NOMO-1 treated with dmso at 0.1 percent for 144 hours (cell line): ENCODE measurements around the gene CRAT.
"Not testable (repeated sequence)": the region's sequence is repeated elsewhere in the genome, so short reads cannot be mapped to it uniquely, and the experiment has no call there.

ENCODE experiments used
- DNase-seq: peaks from one replicate; lab custom pipeline; 2025; ENCODE audit not compliant: unreplicated experiment; lab: John Stamatoyannopoulos, UW

The CRAT gene

GRCh38 chr9:129138476-129139232, 28.1 kb upstream of the CRAT start:
- DNase-seq, result no peak

GRCh38 chr9:129138144-129138462, 27.5 kb upstream of the CRAT start:
- DNase-seq, result no peak

DNA sequence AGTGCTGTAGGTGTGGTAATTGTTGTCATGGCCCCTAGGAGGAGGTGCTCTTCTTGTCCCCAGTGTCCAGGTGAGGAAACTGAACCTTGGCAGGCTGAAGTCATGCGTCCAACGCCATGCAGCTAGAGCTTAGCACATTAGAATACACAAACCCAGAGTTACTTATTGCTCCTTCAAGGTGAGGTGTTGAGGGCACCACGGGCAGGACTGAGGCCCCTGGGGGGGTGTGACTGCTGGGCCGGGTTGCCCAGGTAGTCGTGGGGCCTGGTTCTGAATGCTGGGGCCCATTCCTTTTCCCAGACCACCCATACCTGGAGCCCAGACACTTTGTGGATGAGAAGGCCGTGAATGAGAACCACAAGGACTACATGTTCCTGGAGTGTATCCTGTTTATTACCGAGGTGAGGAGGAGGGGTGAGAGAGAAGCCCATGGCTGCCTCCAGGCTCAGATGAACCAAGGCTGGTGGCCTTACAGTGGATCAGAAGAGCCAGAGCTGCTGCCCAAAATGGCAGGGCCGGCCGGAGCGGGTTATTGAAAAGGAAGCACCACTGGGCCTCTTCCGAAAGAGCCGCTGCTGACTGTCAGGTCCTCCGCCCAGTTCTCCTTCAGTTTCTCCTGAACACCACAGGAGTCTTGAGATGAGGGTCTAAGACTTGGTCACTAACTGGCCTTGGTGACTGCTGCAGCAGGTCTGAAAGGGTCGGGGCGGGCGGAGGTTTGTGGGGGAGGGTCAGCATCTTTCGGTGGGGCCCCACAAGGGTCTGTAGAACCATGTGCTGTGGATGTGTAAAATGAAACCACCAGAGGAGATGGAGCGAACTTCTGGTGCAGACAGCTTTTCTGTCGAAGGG, 26.9 kb upstream of the CRAT start:
- no peak for DNase-seq

DNA sequence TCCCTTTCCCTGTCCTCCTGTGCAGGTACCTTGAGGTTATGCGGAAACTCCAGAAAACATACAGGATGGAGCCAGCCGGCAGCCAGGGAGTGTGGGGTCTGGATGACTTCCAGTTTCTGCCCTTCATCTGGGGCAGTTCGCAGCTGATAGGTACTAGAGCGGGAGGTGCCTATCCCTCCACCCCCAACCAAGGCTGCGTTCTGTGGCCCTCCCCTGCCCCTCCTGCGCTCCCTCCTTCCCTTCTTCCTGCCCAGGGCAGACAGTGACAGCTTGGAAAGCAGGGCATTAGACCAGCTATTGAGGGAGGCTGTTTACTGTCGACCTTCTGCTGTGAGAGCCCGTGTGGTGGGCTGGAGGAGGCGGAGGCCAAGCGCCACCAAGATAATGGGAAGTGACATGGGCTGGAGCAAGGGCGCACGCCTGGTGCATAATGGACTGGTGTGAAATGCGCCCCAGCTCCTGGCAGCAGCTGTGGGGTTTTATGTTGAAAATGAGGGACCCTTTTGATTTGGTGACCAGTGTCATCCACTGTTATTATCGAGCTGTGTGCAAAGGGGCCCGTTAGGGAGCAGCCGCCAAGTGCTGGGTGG, 25.9 kb upstream of the CRAT start:
- DNase-seq, result no peak

GRCh38 chr9:129135476-129135875, 24.9 kb upstream of the CRAT start:
- no peak for DNase-seq

- DNase-seq, result no peak
Observed at GRCh38 chr9:129133082-129133481, 22.5 kb upstream of the CRAT start.

GRCh38 chr9:129131300-129132145, 20.9 kb upstream of the CRAT start:
- no peak for DNase-seq

DNA sequence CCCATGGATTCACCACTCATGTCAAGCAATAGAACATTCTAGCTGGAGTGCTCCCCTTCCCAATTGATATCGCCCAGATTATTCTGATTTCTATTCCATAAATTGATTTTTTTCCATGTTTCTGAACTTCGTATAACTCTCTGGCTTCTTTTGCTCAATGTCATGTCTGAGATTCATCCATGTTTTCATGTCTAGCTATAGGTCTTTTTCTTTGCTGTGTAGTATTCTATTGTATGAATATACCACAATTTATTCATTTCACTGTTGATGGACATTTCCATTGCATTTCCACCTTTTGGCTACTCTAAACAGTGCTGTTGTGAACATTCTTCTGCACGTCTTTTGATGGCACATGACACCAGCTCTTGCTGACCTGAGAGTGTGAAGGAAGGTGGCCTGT, 20.2 kb upstream of the CRAT start:
- DNase-seq, result no peak

DNA sequence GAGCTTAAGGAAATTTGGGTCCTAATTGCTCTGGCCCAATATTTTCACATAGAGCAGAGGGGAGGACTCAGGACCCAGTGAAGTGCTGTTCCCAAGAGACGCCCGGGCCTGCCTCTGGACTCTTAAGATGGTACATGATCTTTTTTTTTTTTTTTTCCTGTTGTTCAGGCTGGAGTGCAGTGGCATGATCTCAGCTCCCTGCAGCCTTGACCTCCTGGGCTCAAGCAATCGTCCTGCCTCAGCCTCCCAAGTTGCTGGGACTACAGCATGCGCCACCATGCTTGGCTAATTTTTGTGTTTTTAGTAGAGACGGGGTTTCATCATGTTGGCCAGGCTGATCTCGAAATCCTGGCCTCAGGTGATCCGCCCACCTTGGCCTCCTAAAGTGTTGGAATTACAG, 19.7 kb upstream of the CRAT start:
- not testable (repeated sequence) for DNase-seq

GRCh38 chr9:129128689-129129088, 18.1 kb upstream of the CRAT start:
- no peak for DNase-seq

GRCh38 chr9:129126749-129127618, 16.4 kb upstream of the CRAT start:
- DNase-seq, result no peak

- no peak for DNase-seq
Observed at GRCh38 chr9:129125478-129125877, 14.9 kb upstream of the CRAT start.

DNA sequence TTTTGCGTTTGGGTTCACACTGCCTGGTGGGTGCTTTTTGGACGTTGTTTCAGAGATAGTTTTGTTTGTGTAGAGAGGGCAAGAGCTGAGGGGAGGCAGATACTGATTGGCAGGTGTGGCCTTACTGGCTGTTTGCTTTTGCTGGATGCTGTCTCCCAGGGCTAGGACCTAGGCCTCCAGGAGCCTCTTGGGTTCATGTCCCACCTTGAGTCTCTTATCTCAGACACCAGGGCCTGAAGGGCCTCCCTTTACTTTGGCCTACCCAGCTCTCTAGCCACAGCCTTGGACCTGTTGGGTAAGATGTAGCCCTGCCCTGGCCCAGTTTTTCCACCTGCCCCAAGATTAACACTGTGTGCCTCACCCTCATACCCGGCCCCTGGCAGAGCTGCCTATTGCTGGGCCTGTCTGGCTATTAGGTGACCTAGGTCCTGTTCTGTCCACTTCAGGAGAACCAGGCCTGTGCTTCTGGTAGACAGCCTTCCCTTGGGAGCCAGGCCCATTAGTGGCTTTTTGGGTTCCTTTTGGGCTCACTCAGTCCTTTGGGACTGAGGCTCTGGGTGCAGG, 14.0 kb upstream of the CRAT start:
- no peak for DNase-seq

- DNase-seq, result not testable (repeated sequence)
Observed at GRCh38 chr9:129122976-129123375, 12.4 kb upstream of the CRAT start.

GRCh38 chr9:129122133-129122532, 11.5 kb upstream of the CRAT start:
- DNase-seq, result no peak

GRCh38 chr9:129121483-129121882, 10.9 kb upstream of the CRAT start:
- DNase-seq, result no peak

DNA sequence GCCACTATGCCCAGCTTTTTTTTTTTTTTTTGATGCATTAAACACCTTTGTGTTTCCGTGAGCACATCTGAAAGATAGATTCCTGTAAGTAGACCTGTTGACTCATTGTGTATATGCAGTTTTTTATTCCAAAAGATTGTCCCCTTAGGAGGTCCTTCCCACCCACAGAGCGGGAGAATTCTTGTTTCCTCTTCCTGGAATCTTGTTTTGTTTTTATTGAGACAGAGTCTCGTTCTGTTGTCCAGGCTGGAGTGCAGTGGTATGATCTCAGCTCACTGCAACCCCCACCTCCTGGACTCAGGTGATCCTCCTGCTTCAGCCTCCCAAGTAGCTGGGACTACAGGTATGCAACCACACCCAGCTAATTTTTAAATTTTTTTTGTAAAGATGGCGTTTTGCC, 8.2 kb upstream of the CRAT start:
- no peak for DNase-seq

GRCh38 chr9:129113645-129114304, 3.2 kb upstream of the CRAT start:
- DNase-seq, result no peak

GRCh38 chr9:129112526-129112925, 1.9 kb upstream of the CRAT start:
- DNase-seq, result not testable (repeated sequence)
